Measurements from ENCODE around the gene AFDN. TPM values are rescaled to one million over a fixed set of nuclear protein-coding genes. Genes with fewer than 3 reads are reported as not detected.
A peak's percentile ranks its signal among the peaks of the same experiment; 100 is the strongest.

AFDN gene
- polyA plus RNA-seq, 1 of the 3 experiments (the other 2 are of a cell fraction): 25.1 TPM

DNA sequence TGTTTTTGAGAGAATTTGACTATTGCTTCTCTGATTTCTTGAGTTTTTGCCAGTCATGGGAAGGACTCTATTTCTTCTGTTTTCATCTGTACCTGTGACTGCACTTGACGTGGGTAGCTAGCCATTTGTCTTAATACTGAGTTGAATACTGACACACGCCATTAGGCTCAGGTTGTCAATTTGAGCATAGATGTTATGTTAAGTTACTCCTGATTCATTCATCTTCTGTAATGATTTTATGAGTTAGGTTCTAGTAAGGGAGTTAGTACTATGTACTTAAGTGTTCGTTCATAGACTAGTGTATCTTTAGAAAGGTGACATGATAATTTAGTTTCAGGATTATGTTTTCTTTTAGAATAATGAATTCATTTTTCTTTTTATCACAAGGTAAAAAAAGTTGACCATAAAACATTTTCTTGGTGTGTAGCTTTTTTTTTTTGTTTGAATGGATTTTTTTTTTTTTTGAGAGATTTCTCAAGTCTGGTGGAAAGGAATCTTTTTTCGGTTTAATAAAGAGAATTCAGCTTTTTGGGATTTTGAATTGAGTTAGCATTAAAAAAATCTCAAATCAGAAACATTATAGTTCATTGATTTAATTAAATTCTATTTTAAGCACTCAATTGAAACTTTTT, 1.7 kb downstream of the AFDN start:
- Histone ChIP-seq H3K4me3 (ENCODE audit: low read depth in 2 of 2, low read length in 1 of 2) (peak overlapping the region; percentile 66 to 78), H3K9ac (peak overlapping the region; percentile 69; the same call in 1 of the 2 replicates)
- TF ChIP-seq RXRA (IDR thresholded peaks at IDR 0.05; ENCODE audit: borderline replicate concordance, low read depth) (no peak), CHD2 (IDR thresholded peaks at IDR 0.05; ENCODE audit: low read length, partially characterized antibody) (no peak), MEF2A (IDR thresholded peaks at IDR 0.05; ENCODE audit: borderline replicate concordance, low read depth) (no peak), YY1 (IDR thresholded peaks at IDR 0.05; ENCODE audit: low read depth) (no peak), TAF1 (IDR thresholded peaks at IDR 0.05; ENCODE audit: borderline replicate concordance, low read depth, low read length) (no peak)
- TF ChIP-seq, protein P1, sequence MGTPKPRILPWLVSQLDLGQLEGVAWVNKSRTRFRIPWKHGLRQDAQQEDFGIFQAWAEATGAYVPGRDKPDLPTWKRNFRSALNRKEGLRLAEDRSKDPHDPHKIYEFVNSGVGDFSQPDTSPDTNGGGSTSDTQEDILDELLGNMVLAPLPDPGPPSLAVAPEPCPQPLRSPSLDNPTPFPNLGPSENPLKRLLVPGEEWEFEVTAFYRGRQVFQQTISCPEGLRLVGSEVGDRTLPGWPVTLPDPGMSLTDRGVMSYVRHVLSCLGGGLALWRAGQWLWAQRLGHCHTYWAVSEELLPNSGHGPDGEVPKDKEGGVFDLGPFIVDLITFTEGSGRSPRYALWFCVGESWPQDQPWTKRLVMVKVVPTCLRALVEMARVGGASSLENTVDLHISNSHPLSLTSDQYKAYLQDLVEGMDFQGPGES (IDR thresholded peaks at IDR 0.05; ENCODE audit: low read depth, low read length): no peak

DNA sequence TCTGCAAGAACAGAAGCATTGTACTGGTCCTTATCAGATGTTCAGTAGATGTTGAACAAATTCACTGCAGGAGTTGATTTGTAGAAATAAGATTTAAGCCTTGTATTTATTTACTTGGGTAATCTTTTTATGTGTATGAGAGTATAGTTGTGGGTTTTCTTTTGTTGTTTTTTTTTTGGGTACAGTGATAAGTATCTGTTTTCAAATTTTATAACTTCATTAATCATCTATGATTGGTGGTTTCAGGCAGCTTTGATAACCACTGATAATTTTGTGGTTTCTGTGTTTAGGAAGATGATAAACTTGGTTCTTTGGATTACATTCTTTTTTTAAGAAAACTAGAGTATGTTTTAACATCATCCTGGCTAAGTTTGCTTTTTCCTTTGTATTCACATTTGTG, 2.8 kb downstream of the AFDN start:
- ChIA-PET POLR2A (no interaction called here), CTCF (interaction anchor here (0.9 to 1.8 kb wide), 3 partner anchors 30 to 334 kb away, joined by 3 to 5 read pairs (median 3); no protein-coding TSS in a partner anchor)
- H3K4me3 ChIP-seq (ENCODE audit: low read depth in 2 of 2, low read length in 1 of 2): 0 out of 4 replicates have a peak overlapping the region, but pooled peaks of 1 of the 2 experiments have one; percentile 4
- H3K79me2 ChIP-seq (ENCODE audit: insufficient read depth): peaks cover 68% of the 10 kb centered on the region
- H3K9me2 ChIP-seq: no peaks in the 10 kb centered on the region
- no peaks in the 10 kb centered on the region for H3K36me3 ChIP-seq (replicated peaks in 1 of 2; ENCODE audit: control insufficient read depth in 1 of 2, insufficient read depth in 2 of 2, low read length in 1 of 2)
- no peaks in the 10 kb centered on the region for H3K27me3 ChIP-seq (ENCODE audit: insufficient read depth)
- H3K9me3 ChIP-seq: no peaks in the 10 kb centered on the region
- H3K27ac ChIP-seq (ENCODE audit: low read depth in 2 of 2, low read length in 1 of 2): no peak overlapping the region
- H3K4me2 ChIP-seq: 0 out of 2 replicates have a peak overlapping the region, but pooled peaks have one; percentile 11
- no peak overlapping the region for H2AFZ ChIP-seq (ENCODE audit: low read depth)
- TF ChIP-seq, protein P2, sequence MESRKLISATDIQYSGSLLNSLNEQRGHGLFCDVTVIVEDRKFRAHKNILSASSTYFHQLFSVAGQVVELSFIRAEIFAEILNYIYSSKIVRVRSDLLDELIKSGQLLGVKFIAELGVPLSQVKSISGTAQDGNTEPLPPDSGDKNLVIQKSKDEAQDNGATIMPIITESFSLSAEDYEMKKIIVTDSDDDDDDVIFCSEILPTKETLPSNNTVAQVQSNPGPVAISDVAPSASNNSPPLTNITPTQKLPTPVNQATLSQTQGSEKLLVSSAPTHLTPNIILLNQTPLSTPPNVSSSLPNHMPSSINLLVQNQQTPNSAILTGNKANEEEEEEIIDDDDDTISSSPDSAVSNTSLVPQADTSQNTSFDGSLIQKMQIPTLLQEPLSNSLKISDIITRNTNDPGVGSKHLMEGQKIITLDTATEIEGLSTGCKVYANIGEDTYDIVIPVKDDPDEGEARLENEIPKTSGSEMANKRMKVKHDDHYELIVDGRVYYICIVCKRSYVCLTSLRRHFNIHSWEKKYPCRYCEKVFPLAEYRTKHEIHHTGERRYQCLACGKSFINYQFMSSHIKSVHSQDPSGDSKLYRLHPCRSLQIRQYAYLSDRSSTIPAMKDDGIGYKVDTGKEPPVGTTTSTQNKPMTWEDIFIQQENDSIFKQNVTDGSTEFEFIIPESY (IDR thresholded peaks at IDR 0.05; ENCODE audit: borderline replicate concordance, low read depth): no peak
- no peak overlapping the region for H3K9ac ChIP-seq
- peaks cover 10% of the 10 kb centered on the region for H3F3A ChIP-seq (replicated peaks; ENCODE audit: insufficient read depth)
- peaks cover 9 to 22% of the 10 kb centered on the region in 2 experiments; a peak in 3 of 4 replicates for H3K4me1 ChIP-seq (ENCODE audit: control insufficient read depth in 1 of 2, insufficient read depth in 2 of 2, low read depth in 1 of 2, low read length in 1 of 2)
- no peak for DNase-seq
- H4K20me1 ChIP-seq (ENCODE audit: insufficient read depth): peaks cover 63% of the 10 kb centered on the region

More for the DNA sequence above, 1.7 kb downstream of the AFDN start:
- ChIA-PET POLR2A (no interaction called here), CTCF (interaction anchor here (0.9 to 1.8 kb wide), 5 partner anchors 14 to 333 kb away, joined by 3 to 5 read pairs (median 3); no protein-coding TSS in a partner anchor)
- Histone ChIP-seq H3K4me2 (peak overlapping the region; percentile 84), H3K9me2 (no peaks in the 10 kb centered on the region), H3F3A (replicated peaks; ENCODE audit: insufficient read depth) (peaks cover 13% of the 10 kb centered on the region), H2AFZ (ENCODE audit: low read depth) (no peak overlapping the region), H4K20me1 (ENCODE audit: insufficient read depth) (peaks cover 57% of the 10 kb centered on the region), H3K27me3 (ENCODE audit: insufficient read depth) (no peaks in the 10 kb centered on the region), H3K79me2 (ENCODE audit: insufficient read depth) (peaks cover 60% of the 10 kb centered on the region), H3K27ac (ENCODE audit: low read depth in 2 of 2, low read length in 1 of 2) (no peak overlapping the region), H3K36me3 (replicated peaks in 1 of 2; ENCODE audit: control insufficient read depth in 1 of 2, insufficient read depth in 2 of 2, low read length in 1 of 2) (no peaks in the 10 kb centered on the region), H3K4me1 (ENCODE audit: control insufficient read depth in 1 of 2, insufficient read depth in 2 of 2, low read depth in 1 of 2, low read length in 1 of 2) (peaks cover 9 to 22% of the 10 kb centered on the region in 2 experiments; a peak in 3 of 4 replicates), H3K9me3 (no peaks in the 10 kb centered on the region)
- WGBS (ENCODE audit: low lambda C conversion rate): 87% methylated on average over 4 of the region's 4 CpGs
- no peak for DNase-seq
